ENCODE measurements around the gene HMGXB4. TPM values are rescaled to one million over a fixed set of nuclear protein-coding genes. Genes with fewer than 3 reads are reported as not detected.
A peak's percentile ranks its signal among the peaks of the same experiment; 100 is the strongest.

The HMGXB4 gene
- total and polyA plus RNA-seq, 9 of the 15 experiments (the other 6 are each of a cell fraction or from before 2014, with no cell fraction given) = 9.9 to 31.4 (median 24.8) TPM

DNA sequence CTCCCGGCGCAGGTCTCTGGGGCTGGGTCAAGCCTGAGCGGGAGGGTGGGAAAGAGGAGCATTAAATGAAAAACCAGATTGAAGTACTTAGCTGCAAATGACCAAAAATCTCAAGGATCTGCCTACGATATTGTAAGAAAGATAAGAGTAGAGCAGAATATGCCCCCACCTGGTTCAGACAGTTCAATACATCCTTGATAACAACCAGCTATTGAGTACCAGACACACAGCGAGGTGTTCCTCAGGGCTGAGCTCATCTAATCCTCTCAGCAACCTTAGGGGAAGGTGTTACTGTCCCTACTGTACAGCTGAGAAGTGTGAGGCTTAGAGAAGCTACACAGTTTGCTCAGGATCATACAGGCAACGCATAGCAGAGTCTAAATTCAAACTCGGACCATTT is 27.4 kb upstream of the HMGXB4 start:
- Histone ChIP-seq H3K79me2 (ENCODE audit: control insufficient read depth, insufficient read depth, low read length) (peaks cover 47% of the 10 kb centered on the region), H3K9me1 (ENCODE audit: control insufficient read depth, insufficient read depth, low read length) (no peaks in the 10 kb centered on the region), H3K4me3 (peak overlapping the region; percentile 65), H3K9me3 (replicated peaks; ENCODE audit: control insufficient read depth, insufficient read depth, low read depth, low read length) (no peaks in the 10 kb centered on the region), H3K9ac (ENCODE audit: insufficient read depth in 1 of 2, low read depth in 2 of 2, low read length in 2 of 2) (peak overlapping the region; percentile 71 to 84), H3K36me3 (ENCODE audit: control insufficient read depth, insufficient read depth, low read length) (peaks cover 41% of the 10 kb centered on the region; the same call in 2 of the 3 replicates), H3K27me3 (ENCODE audit: control insufficient read depth in 2 of 2, insufficient read depth in 2 of 2, low read length in 2 of 2) (no peaks in the 10 kb centered on the region), H3K4me2 (ENCODE audit: insufficient read depth, low read length) (peak overlapping the region; percentile 77), H4K20me1 (replicated peaks; ENCODE audit: control insufficient read depth, insufficient read depth, low read length) (peaks cover 18% of the 10 kb centered on the region), H3K27ac (ENCODE audit: extremely low read depth, low read depth, low read length) (no peak overlapping the region; the same call in 2 of the 3 replicates), H3K4me1 (replicated peaks in 1 of 2; ENCODE audit: control insufficient read depth in 2 of 2, insufficient read depth in 2 of 2, low read length in 2 of 2) (peaks cover 9 to 26% of the 10 kb centered on the region in 2 experiments; a peak in 3 of 5 replicates), H2AFZ (ENCODE audit: low read depth, low read length) (no peak overlapping the region)
- POLR2A ChIA-PET = interaction anchor here (0.7 to 2.1 kb wide), 11 partner anchors 9 to 78 kb away, joined by 3 to 24 read pairs (median 3); no protein-coding TSS in a partner anchor
- TF ChIP-seq SUPT5H (IDR thresholded peaks at IDR 0.05) (no peak), RAD21 (CRISPR knock-in tag; conservative IDR thresholded peaks at IDR 0.05 in 1 of 2, IDR thresholded peaks at IDR 0.05 in 1 of 2) (peak in 1 of 2 experiments; percentile 42; a peak in 2 of 4 replicates), MTA1 (IDR thresholded peaks at IDR 0.05; ENCODE audit: borderline replicate concordance) (no peak)
- TF ChIP-seq, protein P1, sequence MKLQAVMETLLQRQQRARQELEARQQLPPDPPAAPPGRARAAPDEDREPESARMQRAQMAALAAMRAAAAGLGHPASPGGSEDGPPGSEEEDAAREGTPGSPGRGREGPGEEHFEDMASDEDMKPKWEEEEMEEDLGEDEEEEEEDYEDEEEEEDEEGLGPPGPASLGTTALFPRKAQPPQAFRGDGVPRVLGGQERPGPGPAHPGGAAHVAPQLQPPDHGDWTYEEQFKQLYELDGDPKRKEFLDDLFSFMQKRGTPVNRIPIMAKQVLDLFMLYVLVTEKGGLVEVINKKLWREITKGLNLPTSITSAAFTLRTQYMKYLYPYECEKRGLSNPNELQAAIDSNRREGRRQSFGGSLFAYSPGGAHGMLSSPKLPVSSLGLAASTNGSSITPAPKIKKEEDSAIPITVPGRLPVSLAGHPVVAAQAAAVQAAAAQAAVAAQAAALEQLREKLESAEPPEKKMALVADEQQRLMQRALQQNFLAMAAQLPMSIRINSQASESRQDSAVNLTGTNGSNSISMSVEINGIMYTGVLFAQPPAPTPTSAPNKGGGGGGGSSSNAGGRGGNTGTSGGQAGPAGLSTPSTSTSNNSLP (IDR thresholded peaks at IDR 0.05; ENCODE audit: borderline replicate concordance, low read depth, low read length) = no peak
- TF ChIP-seq, protein P2, sequence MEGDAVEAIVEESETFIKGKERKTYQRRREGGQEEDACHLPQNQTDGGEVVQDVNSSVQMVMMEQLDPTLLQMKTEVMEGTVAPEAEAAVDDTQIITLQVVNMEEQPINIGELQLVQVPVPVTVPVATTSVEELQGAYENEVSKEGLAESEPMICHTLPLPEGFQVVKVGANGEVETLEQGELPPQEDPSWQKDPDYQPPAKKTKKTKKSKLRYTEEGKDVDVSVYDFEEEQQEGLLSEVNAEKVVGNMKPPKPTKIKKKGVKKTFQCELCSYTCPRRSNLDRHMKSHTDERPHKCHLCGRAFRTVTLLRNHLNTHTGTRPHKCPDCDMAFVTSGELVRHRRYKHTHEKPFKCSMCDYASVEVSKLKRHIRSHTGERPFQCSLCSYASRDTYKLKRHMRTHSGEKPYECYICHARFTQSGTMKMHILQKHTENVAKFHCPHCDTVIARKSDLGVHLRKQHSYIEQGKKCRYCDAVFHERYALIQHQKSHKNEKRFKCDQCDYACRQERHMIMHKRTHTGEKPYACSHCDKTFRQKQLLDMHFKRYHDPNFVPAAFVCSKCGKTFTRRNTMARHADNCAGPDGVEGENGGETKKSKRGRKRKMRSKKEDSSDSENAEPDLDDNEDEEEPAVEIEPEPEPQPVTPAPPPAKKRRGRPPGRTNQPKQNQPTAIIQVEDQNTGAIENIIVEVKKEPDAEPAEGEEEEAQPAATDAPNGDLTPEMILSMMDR (IDR thresholded peaks at IDR 0.05 in 2 of 3, conservative IDR thresholded peaks at IDR 0.05 in 1 of 3; ENCODE audit: insufficient read depth in 2 of 3, low read depth in 1 of 3, low read length in 3 of 3) = peak in 2 of 3 experiments; percentile 3 to 29; a peak in 4 of 6 replicates
- no TSS peak for BruUV-seq (replicated peaks)
- CTCF ChIA-PET (ENCODE audit: low intra/inter-chr PET ratio) = no interaction called here
- in situ Hi-C loops (cut with MboI) (loop anchor here (10.0 kb wide), 2 partner anchors 75 to 185 kb away; no protein-coding TSS in a partner anchor), intact Hi-C loops (cut with micrococcal nuclease) (loop anchor here (5.0 kb wide), 2 partner anchors 188 to 1308 kb away; partner anchors contain the start of gene LARGE1)
- peak; percentile 84 for FAIRE-seq
- WGBS (ENCODE audit: insufficient coverage, low coverage, missing lambda C conversion rate) = 20% methylated on average over 7 of the region's 7 CpGs
- DNase-seq (ENCODE audit: extremely low read depth in 1 of 4, low spot score in 3 of 4) = peak in 2 of 4 experiments; percentile 25 to 27
- peak; percentile 65 for ATAC-seq
